MM.1S (cell line): Measurements from ENCODE around the gene CCDC102A.

ENCODE experiments used
- DNase-seq: peaks from one replicate; pipeline ENCODE4 v3.0.0-alpha.2; 2015
- H2AFZ ChIP-seq: fragments of 300-600 bp; sonication (generic); 2 replicates; pipeline ENCODE4 v1.6.0; 2016; ENCODE audit warnings: antibody characterized with exemption, low read length
- H3F3A ChIP-seq: fragments of 300-600 bp; sonication (generic); 2 replicates; pipeline ENCODE4 v1.6.1; 2016; ENCODE audit warnings: mild to moderate bottlenecking, antibody characterized with exemption, low read length, moderate library complexity, mixed read lengths; ENCODE audit not compliant: insufficient read depth
- H3K27ac ChIP-seq: fragments of 300-600 bp; sonication (generic); 2 replicates; pipeline ENCODE4 v1.5.1; 2016; ENCODE audit warnings: mild to moderate bottlenecking, low read length
- H3K27me3 ChIP-seq: fragments of 300-600 bp; sonication (generic); replicated peaks from 2 replicates; pipeline ENCODE4 v1.6.0; 2016; ENCODE audit warnings: low read length; ENCODE audit not compliant: insufficient read depth
- H3K36me3 ChIP-seq: fragments of 300-600 bp; sonication (generic); replicated peaks from 2 replicates; pipeline ENCODE4 v1.6.1; 2016; ENCODE audit warnings: mild to moderate bottlenecking, low read length, mixed read lengths; ENCODE audit not compliant: insufficient read depth
- H3K4me1 ChIP-seq: fragments of 300-600 bp; sonication (generic); 2 replicates; pipeline ENCODE4 v1.6.1; 2016; ENCODE audit warnings: low read length, mixed read lengths
- H3K4me2 ChIP-seq: fragments of 300-600 bp; sonication (generic); 2 replicates; pipeline ENCODE4 v1.6.0; 2016; ENCODE audit warnings: low read depth, low read length
- H3K4me3 ChIP-seq: fragments of 300-600 bp; sonication (generic); 2 replicates; pipeline ENCODE4 v1.5.1; 2016; ENCODE audit warnings: low read length, mixed read lengths
- H3K79me2 ChIP-seq: fragments of 300-600 bp; sonication (generic); 2 replicates; pipeline ENCODE4 v1.6.1; 2016; ENCODE audit warnings: mixed run types, low read length, mixed read lengths
- H3K9ac ChIP-seq: fragments of 300-600 bp; sonication (generic); 2 replicates; pipeline ENCODE4 v1.6.1; 2016; ENCODE audit warnings: low read length, mixed read lengths
- H3K9me2 ChIP-seq: fragments of 300-600 bp; sonication (generic); replicated peaks from 2 replicates; pipeline ENCODE4 v1.6.1; 2016; ENCODE audit warnings: mild to moderate bottlenecking, low read length, mixed read lengths; ENCODE audit not compliant: insufficient read depth
- H3K9me3 ChIP-seq: fragments of 300-600 bp; sonication (generic); replicated peaks from 2 replicates; pipeline ENCODE4 v1.6.1; 2016; ENCODE audit warnings: mild to moderate bottlenecking, low read length, mixed read lengths; ENCODE audit not compliant: insufficient read depth
- H4K20me1 ChIP-seq: fragments of 300-600 bp; sonication (generic); 2 replicates; pipeline ENCODE4 v1.6.1; 2016; ENCODE audit warnings: mild to moderate bottlenecking, low read length, moderate library complexity, mixed read lengths; ENCODE audit not compliant: insufficient read depth
- CTCF ChIP-seq: fragments of 300-600 bp; sonication (generic); IDR thresholded peaks from 2 replicates; pipeline ENCODE4 v1.5.1; 2016; ENCODE audit warnings: antibody characterized with exemption, low read length, mixed read lengths
- EZH2 ChIP-seq: fragments of 300-600 bp; sonication (generic); optimal IDR thresholded peaks from 2 replicates; pipeline ENCODE3; 2017; ENCODE audit warnings: low read depth, mild to moderate bottlenecking, antibody characterized with exemption, low read length, mixed read lengths
- EZH2phosphoT487 ChIP-seq: fragments of 300-600 bp; sonication (generic); IDR thresholded peaks from 2 replicates; pipeline ENCODE4 v1.6.1; 2018; ENCODE audit warnings: antibody characterized with exemption, low read length

The CCDC102A gene

DNA sequence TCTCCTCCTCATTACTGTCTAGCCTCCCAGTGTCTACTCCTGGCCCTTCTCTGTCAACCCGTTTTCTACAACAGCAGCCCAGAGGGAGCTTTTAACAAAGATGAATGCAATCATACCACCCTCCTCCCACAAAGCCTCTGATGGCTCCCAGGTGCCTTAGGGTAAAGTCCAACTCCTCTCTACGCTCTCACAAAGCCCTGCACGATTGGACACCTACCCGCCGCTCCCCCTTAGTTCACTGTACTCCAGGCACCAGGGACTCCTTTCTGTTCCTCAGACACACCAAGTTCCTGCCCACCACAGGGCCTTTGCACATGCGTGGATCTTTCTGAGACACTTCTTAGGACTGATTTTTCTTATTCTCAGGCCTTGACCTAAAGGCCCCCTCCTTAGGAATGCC, 17.4 kb downstream of the CCDC102A start:
- H2AFZ ChIP-seq = no peak overlapping the region
- TF ChIP-seq CTCF = no peak
- no peak for TF ChIP-seq EZH2phosphoT487
- TF ChIP-seq EZH2 = no peak

DNA sequence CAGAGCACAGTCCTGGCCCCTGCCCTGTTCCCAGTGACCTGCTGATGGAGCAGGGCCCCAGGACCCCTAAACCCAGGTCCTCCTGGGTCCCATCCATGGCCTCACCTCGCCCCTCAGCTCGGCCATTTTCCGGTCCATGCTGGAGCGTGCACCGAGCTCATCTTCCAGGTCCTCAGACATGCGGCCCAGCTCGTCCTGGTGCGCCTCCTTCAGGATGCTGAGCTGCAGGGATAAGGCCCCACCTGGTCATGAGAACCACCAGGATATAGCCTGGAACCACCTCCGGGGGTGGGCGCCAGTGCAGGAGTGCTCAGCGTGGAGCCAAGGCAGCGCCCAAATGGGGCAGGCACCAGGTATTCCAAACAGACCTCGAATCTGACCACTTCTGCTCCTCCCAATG, 17.9 kb downstream of the CCDC102A start:
- Histone ChIP-seq H3K9ac (no peak overlapping the region), H3K4me1 (no peaks in the 10 kb centered on the region), H3K9me2 (no peaks in the 10 kb centered on the region), H3K4me2 (no peak overlapping the region), H3K4me3 (no peak overlapping the region), H3K9me3 (no peaks in the 10 kb centered on the region), H3K79me2 (no peaks in the 10 kb centered on the region), H3K27me3 (no peaks in the 10 kb centered on the region), H2AFZ (no peak overlapping the region), H3K36me3 (no peaks in the 10 kb centered on the region), H4K20me1 (no peaks in the 10 kb centered on the region), H3F3A (no peaks in the 10 kb centered on the region), H3K27ac (no peak overlapping the region)
- no peak for TF ChIP-seq EZH2
- no peak for TF ChIP-seq CTCF
- no peak for TF ChIP-seq EZH2phosphoT487
- no peak for DNase-seq

More for the DNA sequence above, 17.4 kb downstream of the CCDC102A start:
- Histone ChIP-seq H3F3A (no peaks in the 10 kb centered on the region), H3K27ac (no peak overlapping the region), H4K20me1 (no peaks in the 10 kb centered on the region), H3K9ac (no peak overlapping the region), H3K9me3 (no peaks in the 10 kb centered on the region), H3K79me2 (no peaks in the 10 kb centered on the region), H3K4me2 (no peak overlapping the region), H3K4me1 (no peaks in the 10 kb centered on the region), H3K4me3 (no peak overlapping the region), H3K36me3 (no peaks in the 10 kb centered on the region), H3K27me3 (no peaks in the 10 kb centered on the region), H3K9me2 (no peaks in the 10 kb centered on the region)
- no peak for DNase-seq

GRCh38 chr16:57517397-57518367, 18.7 kb downstream of the CCDC102A start:
- Histone ChIP-seq H3K9ac (no peak overlapping the region), H3K4me3 (no peak overlapping the region), H3K27ac (no peak overlapping the region), H3K4me2 (no peak overlapping the region), H3K36me3 (no peaks in the 10 kb centered on the region), H3K9me3 (no peaks in the 10 kb centered on the region), H3K4me1 (no peaks in the 10 kb centered on the region), H3K9me2 (no peaks in the 10 kb centered on the region), H4K20me1 (no peaks in the 10 kb centered on the region), H3K27me3 (no peaks in the 10 kb centered on the region), H2AFZ (no peak overlapping the region), H3K79me2 (no peaks in the 10 kb centered on the region), H3F3A (no peaks in the 10 kb centered on the region)
- no peak for DNase-seq
- TF ChIP-seq EZH2phosphoT487 (no peak), EZH2 (no peak), CTCF (no peak)
